Thyroid gland (tissue), 4 donors: Measurements from ENCODE around the gene MUC20. TPM values are rescaled to one million over a fixed set of nuclear protein-coding genes. Genes with fewer than 3 reads are reported as not detected.
"Not testable (repeated sequence)": the region's sequence is repeated elsewhere in the genome, so short reads cannot be mapped to it uniquely, and the experiment has no call there.

Experiments used
- DNase-seq, 2 donors: peaks; one replicate each; pipeline ENCODE4 v3.0.0-alpha.2; 2019
- H3K27ac ChIP-seq, 3 donors: fragments of 200-600 bp; sonication (generic); 1 replicate in 2 of 3; 2 replicates in 1 of 3; pipeline ENCODE4 v1.5.1; 2016 to 2019; ENCODE audit warnings: mild to moderate bottlenecking in 1 of 3, moderate library complexity in 1 of 3
- H3K27me3 ChIP-seq: fragments of 200-600 bp; sonication (generic); one replicate; pipeline ENCODE4 v1.5.1; 2019
- H3K36me3 ChIP-seq, 2 donors: fragments of 200-600 bp; sonication (generic); one replicate each; pipeline ENCODE4 v1.5.1; 2016 to 2019
- H3K4me1 ChIP-seq, 2 donors: fragments of 200-600 bp; sonication (generic); one replicate each; pipeline ENCODE4 v1.5.1; 2017 to 2019
- H3K4me3 ChIP-seq, 3 donors: fragments of 200-600 bp; sonication (generic); replicated peaks in 1 of 3; 1 replicate in 2 of 3; 2 replicates in 1 of 3; pipeline ENCODE4 v1.5.1; 2016; ENCODE audit warnings: mild to moderate bottlenecking in 1 of 3
- H3K9me3 ChIP-seq: fragments of 200-600 bp; sonication (generic); one replicate; pipeline ENCODE4 v1.5.1; 2017
- CTCF ChIP-seq, 6 experiments: fragments of 200-600 bp in 3 of 6; fragments of 450-650 bp in 3 of 6; sonication (generic) in 3 of 6; IDR thresholded peaks; one replicate each; pipeline ENCODE4 v1.5.1; 2016 to 2019; ENCODE audit warnings: antibody characterized with exemption in 6 of 6, mild to moderate bottlenecking in 2 of 6, inconsistent platforms in 1 of 6, moderate library complexity in 1 of 6
- POLR2A ChIP-seq, 2 donors: fragments of 450-650 bp; IDR thresholded peaks; one replicate each; pipeline ENCODE4 v1.6.1; 2017; ENCODE audit warnings: antibody characterized with exemption in 2 of 2, mild to moderate bottlenecking in 2 of 2, moderate library complexity in 1 of 2
- WGBS, 2 donors: methylation state at CpG; one replicate each; pipeline ENCODE4 v1.1.5; 2017; 5-methylcytosine and 5-hydroxymethylcytosine counted together
- intact Hi-C: fragments of 100-400 bp; cut with DNase I; formaldehyde crosslinking; loops from one replicate; pipeline ENCODE4 v1.15.1; 2023
- total RNA-seq, 4 donors: library from RNA; depleted of rRNA; stranded (reverse); fragments of >200 nt; gene quantifications; one replicate each; pipeline ENCODE4 v1.2.3, GENCODE V29; 2016

The MUC20 gene
- total RNA-seq, 4 donors from 2014 or later, result 3.9 to 18.4 (median 13.9) TPM

- no peak for TF ChIP-seq POLR2A (IDR thresholded peaks at IDR 0.05)
- no peak for TF ChIP-seq CTCF (IDR thresholded peaks at IDR 0.05)
- Histone ChIP-seq H3K27me3 (no peaks in the 10 kb centered on the region), H3K27ac (no peak overlapping the region), H3K4me3 (no peak overlapping the region), H3K4me1 (no peaks in the 10 kb centered on the region), H3K9me3 (no peaks in the 10 kb centered on the region), H3K36me3 (peaks cover 2 to 23% of the 10 kb centered on the region in 2 donors)
- 67 to 69% methylated on average over 7 of the region's 7 CpGs for WGBS, 2 donors
- DNase-seq, result no peak
- intact Hi-C loops, result no loop called here
Measured at GRCh38 chr3:195727606-195728195, 6.9 kb downstream of the MUC20 start.

- H3K4me3 ChIP-seq, H3K9me3 ChIP-seq, intact Hi-C loops, H3K4me1 ChIP-seq, H3K27ac ChIP-seq, DNase-seq, H3K27me3 ChIP-seq: not testable (repeated sequence)
- H3K36me3 ChIP-seq, result peaks cover 2 to 34% of the 10 kb centered on the region in 2 donors
- 85 to 95% methylated on average over 4 to 5 of the region's 5 CpGs for WGBS, 2 donors
Measured at GRCh38 chr3:195728789-195729188, 8.0 kb downstream of the MUC20 start.

GRCh38 chr3:195729476-195730251, 8.9 kb downstream of the MUC20 start:
- DNase-seq, result no peak
- Histone ChIP-seq H3K9me3 (no peaks in the 10 kb centered on the region), H3K27ac (no peak overlapping the region), H3K36me3 (peaks cover 2 to 35% of the 10 kb centered on the region in 2 donors), H3K4me3 (no peak overlapping the region), H3K27me3 (no peaks in the 10 kb centered on the region), H3K4me1 (no peaks in the 10 kb centered on the region)
- intact Hi-C loops, result no loop called here
- WGBS, 2 donors, result 78 to 80% methylated on average over 18 of the region's 18 CpGs
- no peak for TF ChIP-seq CTCF (IDR thresholded peaks at IDR 0.05)

GRCh38 chr3:195731356-195731905, 10.7 kb downstream of the MUC20 start:
- no peaks in the 10 kb centered on the region for H3K9me3 ChIP-seq
- peaks cover 7 to 42% of the 10 kb centered on the region in 2 donors for H3K36me3 ChIP-seq
- intact Hi-C loops, result no loop called here
- no peak for TF ChIP-seq CTCF (IDR thresholded peaks at IDR 0.05)
- TF ChIP-seq POLR2A (IDR thresholded peaks at IDR 0.05), result no peak
- WGBS, 2 donors, result 93 to 97% methylated on average over 11 of the region's 11 CpGs
- H3K4me1 ChIP-seq, result no peaks in the 10 kb centered on the region
- no peak for DNase-seq
- H3K27me3 ChIP-seq, result no peaks in the 10 kb centered on the region
- H3K27ac ChIP-seq, result no peak overlapping the region
- no peak overlapping the region for H3K4me3 ChIP-seq

- Histone ChIP-seq H3K4me1 (no peaks in the 10 kb centered on the region), H3K4me3 (no peak overlapping the region), H3K36me3 (peaks cover 7 to 49% of the 10 kb centered on the region in 2 donors), H3K27ac (no peak overlapping the region), H3K9me3 (no peaks in the 10 kb centered on the region), H3K27me3 (no peaks in the 10 kb centered on the region)
- TF ChIP-seq POLR2A (IDR thresholded peaks at IDR 0.05), result no peak
- intact Hi-C loops, result no loop called here
- WGBS, 2 donors, result 77 to 80% methylated on average over 12 of the region's 12 CpGs
- no peak for DNase-seq
Measured at GRCh38 chr3:195732940-195733339, 12.2 kb downstream of the MUC20 start.
